Measurements from ENCODE around the gene SNHG17.

DNA sequence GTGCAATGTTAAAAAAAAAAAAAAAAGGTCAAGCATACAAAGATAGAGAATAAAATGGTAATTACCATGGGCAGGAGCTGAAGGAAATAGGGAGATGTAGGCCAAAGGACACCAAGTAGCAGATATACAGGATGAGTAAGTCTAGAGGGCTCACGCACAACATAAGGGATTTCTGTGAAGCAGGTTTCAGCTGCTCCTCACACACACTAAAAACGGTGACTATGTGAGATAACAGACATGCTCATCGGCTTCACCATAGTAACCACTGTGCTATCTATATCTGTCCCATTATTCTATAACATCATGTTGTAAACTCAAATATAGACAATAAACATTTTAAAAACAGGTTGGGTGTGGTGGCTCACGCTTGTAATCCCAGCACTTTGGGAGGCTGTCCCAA, 11.6 kb downstream of the SNHG17 start:
- TF ChIP-seq, protein P1, sequence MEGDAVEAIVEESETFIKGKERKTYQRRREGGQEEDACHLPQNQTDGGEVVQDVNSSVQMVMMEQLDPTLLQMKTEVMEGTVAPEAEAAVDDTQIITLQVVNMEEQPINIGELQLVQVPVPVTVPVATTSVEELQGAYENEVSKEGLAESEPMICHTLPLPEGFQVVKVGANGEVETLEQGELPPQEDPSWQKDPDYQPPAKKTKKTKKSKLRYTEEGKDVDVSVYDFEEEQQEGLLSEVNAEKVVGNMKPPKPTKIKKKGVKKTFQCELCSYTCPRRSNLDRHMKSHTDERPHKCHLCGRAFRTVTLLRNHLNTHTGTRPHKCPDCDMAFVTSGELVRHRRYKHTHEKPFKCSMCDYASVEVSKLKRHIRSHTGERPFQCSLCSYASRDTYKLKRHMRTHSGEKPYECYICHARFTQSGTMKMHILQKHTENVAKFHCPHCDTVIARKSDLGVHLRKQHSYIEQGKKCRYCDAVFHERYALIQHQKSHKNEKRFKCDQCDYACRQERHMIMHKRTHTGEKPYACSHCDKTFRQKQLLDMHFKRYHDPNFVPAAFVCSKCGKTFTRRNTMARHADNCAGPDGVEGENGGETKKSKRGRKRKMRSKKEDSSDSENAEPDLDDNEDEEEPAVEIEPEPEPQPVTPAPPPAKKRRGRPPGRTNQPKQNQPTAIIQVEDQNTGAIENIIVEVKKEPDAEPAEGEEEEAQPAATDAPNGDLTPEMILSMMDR (conservative IDR thresholded peaks at IDR 0.05) = no peak
- no peak for TF ChIP-seq ZFX (IDR thresholded peaks at IDR 0.05)
